ENCODE results near the gene MBNL2. TPM values are rescaled to one million over a fixed set of nuclear protein-coding genes. Genes with fewer than 3 reads are reported as not detected.

The MBNL2 gene
- total and polyA plus RNA-seq, 7 donors = 11.8 to 110 (median 84.7) TPM

DNA sequence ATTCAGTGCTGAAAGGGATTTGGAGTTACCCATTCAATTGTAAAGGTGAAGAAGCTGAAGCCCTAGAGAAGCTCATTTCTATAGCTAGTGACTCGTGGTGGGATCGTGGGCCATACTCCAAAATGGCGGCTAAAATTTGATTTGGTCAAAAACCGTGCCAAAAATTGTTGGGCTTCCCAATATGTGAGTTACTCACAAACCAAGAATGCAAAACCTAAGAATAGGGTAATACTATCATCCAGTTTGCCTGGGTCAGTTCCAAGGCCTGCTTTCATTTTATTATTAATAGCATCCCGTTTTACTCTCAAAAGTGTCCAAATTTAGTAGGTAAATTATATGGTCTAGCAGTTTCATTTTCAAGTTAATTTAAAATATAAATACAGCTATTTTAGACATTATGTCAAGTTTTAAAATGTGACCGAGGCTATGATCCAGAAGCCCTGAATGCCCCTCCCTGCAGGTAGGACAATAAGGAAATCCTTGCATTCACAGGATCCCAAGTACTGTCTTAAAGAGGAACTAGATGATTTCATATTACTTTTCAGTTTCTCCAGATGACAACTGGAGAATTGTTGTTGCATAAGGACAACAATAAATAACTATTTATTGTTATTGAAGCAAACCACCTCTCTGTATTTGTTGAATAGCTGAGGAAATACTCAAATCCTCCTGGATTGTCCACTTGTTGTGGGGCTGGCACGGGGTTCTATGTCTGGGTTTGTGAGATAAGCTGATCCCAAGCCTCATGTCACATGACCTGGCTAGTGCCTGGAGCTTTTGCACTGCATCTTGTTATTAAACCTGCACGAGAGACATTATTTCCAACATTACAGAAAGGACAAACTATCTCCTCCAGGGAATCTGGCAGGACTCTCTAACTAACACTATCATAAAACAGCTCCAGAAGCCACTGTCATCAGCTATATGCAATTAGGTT, 200.3 kb downstream of the MBNL2 start:
- no peak for DNase-seq
- intact Hi-C loops (cut with DNase I) = no loop called here
- Histone ChIP-seq H3K36me3 (no peaks in the 10 kb centered on the region), H3K4me3 (no peak overlapping the region), H3K4me1 (no peaks in the 10 kb centered on the region), H3K27ac (no peak overlapping the region), H3K9me3 (no peaks in the 10 kb centered on the region), H3K27me3 (no peaks in the 10 kb centered on the region)
- no peak for TF ChIP-seq EP300 (IDR thresholded peaks at IDR 0.05)
- TF ChIP-seq, protein P1, sequence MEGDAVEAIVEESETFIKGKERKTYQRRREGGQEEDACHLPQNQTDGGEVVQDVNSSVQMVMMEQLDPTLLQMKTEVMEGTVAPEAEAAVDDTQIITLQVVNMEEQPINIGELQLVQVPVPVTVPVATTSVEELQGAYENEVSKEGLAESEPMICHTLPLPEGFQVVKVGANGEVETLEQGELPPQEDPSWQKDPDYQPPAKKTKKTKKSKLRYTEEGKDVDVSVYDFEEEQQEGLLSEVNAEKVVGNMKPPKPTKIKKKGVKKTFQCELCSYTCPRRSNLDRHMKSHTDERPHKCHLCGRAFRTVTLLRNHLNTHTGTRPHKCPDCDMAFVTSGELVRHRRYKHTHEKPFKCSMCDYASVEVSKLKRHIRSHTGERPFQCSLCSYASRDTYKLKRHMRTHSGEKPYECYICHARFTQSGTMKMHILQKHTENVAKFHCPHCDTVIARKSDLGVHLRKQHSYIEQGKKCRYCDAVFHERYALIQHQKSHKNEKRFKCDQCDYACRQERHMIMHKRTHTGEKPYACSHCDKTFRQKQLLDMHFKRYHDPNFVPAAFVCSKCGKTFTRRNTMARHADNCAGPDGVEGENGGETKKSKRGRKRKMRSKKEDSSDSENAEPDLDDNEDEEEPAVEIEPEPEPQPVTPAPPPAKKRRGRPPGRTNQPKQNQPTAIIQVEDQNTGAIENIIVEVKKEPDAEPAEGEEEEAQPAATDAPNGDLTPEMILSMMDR (IDR thresholded peaks at IDR 0.05) = no peak
- TF ChIP-seq POLR2AphosphoS5 (IDR thresholded peaks at IDR 0.05) = no peak
- no peak for TF ChIP-seq POLR2A (IDR thresholded peaks at IDR 0.05)
- WGBS, 2 donors = 61 to 81% methylated on average over 8 of the region's 8 CpGs

DNA sequence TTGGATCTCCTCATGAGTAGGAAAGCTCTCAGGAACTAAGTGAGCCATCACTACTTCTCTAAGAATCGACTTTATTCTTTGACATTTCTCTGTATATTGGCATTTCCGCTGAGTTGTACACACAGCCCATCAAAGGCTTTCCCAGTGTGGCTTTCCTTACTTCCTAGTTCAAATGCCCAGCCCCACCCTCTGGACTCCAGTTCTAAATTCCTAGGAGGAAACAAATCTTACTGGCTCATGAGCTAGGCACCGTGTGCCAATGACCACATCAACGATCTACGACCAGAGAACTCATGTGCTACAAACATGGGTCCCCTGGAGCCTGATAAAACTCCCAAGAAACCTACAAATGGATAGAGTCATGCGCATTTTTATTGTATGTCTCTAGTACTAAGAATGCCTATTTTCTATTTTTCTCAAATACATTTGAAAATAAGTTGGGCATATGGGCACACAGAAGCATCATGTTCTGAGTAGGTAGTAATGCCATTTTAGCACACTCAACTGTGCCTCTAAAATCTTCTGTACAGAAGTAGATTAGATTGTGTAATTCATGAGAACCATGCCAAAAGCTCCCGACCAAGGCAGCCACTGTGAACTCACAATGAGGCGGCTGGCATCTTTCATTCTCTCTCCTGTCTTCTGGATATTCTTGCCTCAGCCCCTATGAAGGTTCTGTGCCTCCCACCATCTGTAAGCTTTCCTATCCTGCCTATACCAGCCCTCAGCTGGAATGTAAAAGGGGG, 201.3 kb downstream of the MBNL2 start:
- Histone ChIP-seq H3K27ac (no peak overlapping the region), H3K36me3 (no peaks in the 10 kb centered on the region), H3K4me3 (no peak overlapping the region), H3K27me3 (no peaks in the 10 kb centered on the region), H3K4me1 (no peaks in the 10 kb centered on the region), H3K9me3 (no peaks in the 10 kb centered on the region)
- DNase-seq = no peak
- no peak for TF ChIP-seq POLR2A (IDR thresholded peaks at IDR 0.05)
- TF ChIP-seq POLR2AphosphoS5 (IDR thresholded peaks at IDR 0.05) = no peak
- TF ChIP-seq EP300 (IDR thresholded peaks at IDR 0.05) = no peak
- TF ChIP-seq, protein P1 (IDR thresholded peaks at IDR 0.05) = no peak
- intact Hi-C loops (cut with DNase I) = no loop called here
- 89 to 91% methylated on average over 8 of the region's 8 CpGs for WGBS, 2 donors

DNA sequence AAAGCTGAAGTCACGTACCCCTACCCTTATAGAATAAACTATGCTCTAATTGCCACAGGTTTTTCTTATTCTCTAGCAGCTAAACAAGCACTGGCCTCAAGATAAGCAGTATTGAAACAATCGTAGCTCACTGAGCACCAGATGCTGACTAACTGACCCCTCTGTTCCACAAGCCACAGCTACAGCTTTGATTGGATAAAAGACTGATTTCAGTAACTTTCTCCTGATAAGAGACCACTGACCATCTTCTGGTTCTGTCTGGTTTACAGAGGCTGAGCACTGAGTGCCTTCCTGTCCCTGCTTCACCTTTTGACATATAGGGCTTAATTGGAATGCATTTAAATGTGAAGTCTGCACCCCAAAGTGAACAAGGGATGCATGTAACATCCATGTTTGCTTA, 203.5 kb downstream of the MBNL2 start:
- DNase-seq = no peak
- intact Hi-C loops (cut with DNase I) = no loop called here
- TF ChIP-seq POLR2A (IDR thresholded peaks at IDR 0.05) = no peak
- no peak for TF ChIP-seq EP300 (IDR thresholded peaks at IDR 0.05)
- TF ChIP-seq, protein P1 (IDR thresholded peaks at IDR 0.05) = no peak
- no peak for TF ChIP-seq POLR2AphosphoS5 (IDR thresholded peaks at IDR 0.05)
- no peaks in the 10 kb centered on the region for H3K4me1 ChIP-seq
- H3K9me3 ChIP-seq = no peaks in the 10 kb centered on the region
- H3K36me3 ChIP-seq = no peaks in the 10 kb centered on the region
- no peaks in the 10 kb centered on the region for H3K27me3 ChIP-seq
- H3K4me3 ChIP-seq = no peak overlapping the region
- WGBS, 2 donors = 84 to 91% methylated on average over 2 of the region's 2 CpGs
- H3K27ac ChIP-seq = no peak overlapping the region

DNA sequence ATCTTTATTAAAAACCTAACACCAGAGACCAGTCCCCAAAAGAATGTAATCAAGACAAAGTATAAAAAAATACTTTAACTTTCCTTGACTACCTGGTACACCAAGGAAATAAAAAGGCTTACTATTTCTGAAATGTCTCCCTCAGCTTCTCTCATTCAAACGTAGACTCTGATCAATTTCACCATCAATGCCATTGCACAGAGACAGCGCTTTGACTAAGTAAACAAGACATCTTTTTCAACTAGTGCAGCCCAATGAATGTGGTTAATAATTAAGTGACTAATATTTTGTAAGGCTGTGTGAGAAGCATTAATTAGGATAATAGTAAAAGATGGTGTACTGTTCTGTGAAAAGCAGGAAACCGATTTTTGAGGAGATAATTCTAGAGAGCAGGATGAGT, 204.6 kb downstream of the MBNL2 start:
- Histone ChIP-seq H3K4me3 (no peak overlapping the region), H3K4me1 (peaks cover 0 to 2% (median under 1%) of the 10 kb centered on the region in 4 donors), H3K36me3 (no peaks in the 10 kb centered on the region), H3K9me3 (no peaks in the 10 kb centered on the region), H3K27me3 (no peaks in the 10 kb centered on the region), H3K27ac (no peak overlapping the region)
- 90 to 91% methylated on average over 3 of the region's 3 CpGs for WGBS, 2 donors
- TF ChIP-seq, protein P1 (IDR thresholded peaks at IDR 0.05) = no peak
- no peak for DNase-seq
- intact Hi-C loops (cut with DNase I) = no loop called here
